ENCODE data around the gene MYO1H.
"Not testable (repeated sequence)": the region's sequence is repeated elsewhere in the genome, so short reads cannot be mapped to it uniquely, and the experiment has no call there.

The MYO1H gene

DNA sequence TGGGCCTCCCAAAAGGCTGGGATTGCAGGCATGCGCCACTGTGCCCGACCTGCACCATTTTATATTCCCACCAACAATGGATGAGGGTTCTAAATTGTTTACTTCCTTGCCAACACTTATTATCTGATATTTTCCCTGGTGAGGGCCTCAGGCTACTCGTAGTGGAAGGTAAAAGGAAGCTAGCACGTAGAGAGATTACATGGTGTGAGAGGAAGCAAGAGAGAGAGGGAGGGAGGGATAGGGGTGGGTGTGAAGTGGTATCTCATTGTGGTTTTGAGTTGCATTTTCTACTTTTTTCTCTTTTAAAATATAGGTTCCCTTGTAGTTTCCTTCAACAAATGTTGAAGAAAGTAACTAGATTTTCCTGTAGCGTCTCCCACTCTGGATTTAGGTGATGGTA is 30.9 kb downstream of the MYO1H start:
- no peaks in the 10 kb centered on the region for H3K36me3 Mint-ChIP-seq
- H3K4me1 Mint-ChIP-seq = no peaks in the 10 kb centered on the region
- H3K4me3 Mint-ChIP-seq = no peak overlapping the region
- H3K27ac Mint-ChIP-seq = no peak overlapping the region
- no peak for ATAC-seq
- peaks cover 38% of the 10 kb centered on the region for H3K27me3 Mint-ChIP-seq
- H3K9me3 Mint-ChIP-seq = no peaks in the 10 kb centered on the region

DNA sequence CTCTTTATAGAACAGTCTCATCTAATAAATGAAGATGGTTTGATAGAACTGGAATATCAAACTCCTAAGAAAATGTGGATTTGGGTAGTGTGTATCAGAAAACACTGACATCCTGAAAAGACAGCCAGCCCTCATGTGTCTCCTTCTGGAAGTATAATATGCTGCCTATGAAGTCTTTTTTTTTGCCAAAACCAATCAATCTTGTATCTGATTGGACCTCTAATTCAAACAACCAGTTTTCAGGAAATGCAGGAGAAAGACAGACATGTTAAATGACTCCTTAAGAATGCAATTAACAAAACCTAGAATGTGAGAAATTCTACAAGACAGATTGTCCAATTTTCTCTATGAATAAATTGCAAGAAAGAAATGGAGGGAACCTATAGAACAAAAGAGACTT is 34.3 kb downstream of the MYO1H start:
- Mint-ChIP-seq H3K27me3 (peaks cover 73% of the 10 kb centered on the region), H3K4me3 (no peak overlapping the region), H3K9me3 (no peaks in the 10 kb centered on the region), H3K27ac (no peak overlapping the region), H3K36me3 (no peaks in the 10 kb centered on the region), H3K4me1 (peaks cover 6% of the 10 kb centered on the region)
- ATAC-seq = no peak

DNA sequence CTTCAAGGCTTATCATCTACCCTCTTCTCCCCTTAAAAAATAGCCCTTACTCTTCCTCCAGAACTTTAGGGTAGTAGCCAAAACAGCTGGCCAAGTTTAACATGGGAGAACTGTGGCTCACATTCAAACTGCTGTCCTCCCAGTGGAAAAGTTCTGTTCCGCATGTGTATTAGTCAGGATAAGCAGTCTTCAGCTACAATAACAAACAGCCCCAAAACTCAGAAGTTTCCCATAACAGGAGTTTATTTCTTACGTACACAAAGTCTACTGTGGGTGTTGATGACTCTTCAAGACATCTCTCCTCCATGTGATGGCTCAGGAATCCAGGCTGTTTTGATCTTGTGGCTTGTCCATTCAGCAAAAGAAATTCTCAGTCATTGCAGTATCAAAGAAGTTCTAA is 35.5 kb downstream of the MYO1H start:
- Mint-ChIP-seq H3K27me3 (peaks cover 64% of the 10 kb centered on the region), H3K4me1 (peaks cover 6% of the 10 kb centered on the region), H3K9me3 (peaks cover 6% of the 10 kb centered on the region), H3K27ac (no peak overlapping the region), H3K4me3 (no peak overlapping the region), H3K36me3 (peaks cover 6% of the 10 kb centered on the region)
- ATAC-seq = no peak

DNA sequence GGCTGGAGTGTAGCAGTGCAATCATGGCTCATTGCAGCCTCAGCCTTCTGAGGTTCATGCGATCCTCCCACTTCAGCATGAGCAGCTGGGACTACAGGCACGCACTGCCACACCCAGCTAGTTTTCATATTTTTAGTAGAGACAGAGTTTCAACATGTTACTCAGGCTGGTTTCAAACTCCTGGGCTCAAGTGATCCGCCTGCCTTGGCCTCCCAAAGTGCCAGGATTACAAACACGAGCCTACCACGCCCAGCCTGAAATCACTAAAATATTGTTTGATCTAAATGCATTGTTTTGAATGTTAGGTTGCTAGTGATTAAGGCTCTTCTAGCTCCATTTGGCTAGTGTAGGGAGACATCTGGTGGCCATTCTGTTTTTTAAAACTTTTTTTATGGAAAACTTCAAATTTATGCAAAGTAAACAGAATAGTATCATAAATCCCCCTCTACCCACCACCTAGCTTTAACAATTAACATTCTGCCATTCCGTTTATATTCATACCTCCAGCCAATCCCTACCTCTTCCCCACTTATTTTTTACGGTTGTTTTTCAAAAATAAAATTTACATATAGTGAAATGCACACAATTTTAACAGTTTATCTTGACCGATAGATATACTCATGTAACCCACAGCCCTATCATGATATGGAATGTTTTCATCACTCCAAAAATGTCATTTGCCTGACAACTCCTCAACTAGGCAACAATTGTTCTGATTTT is 37.8 kb downstream of the MYO1H start:
- H3K4me1 Mint-ChIP-seq = peaks cover 6% of the 10 kb centered on the region
- no peak overlapping the region for H3K27ac Mint-ChIP-seq
- peaks cover 48% of the 10 kb centered on the region for H3K27me3 Mint-ChIP-seq
- H3K36me3 Mint-ChIP-seq = peaks cover 6% of the 10 kb centered on the region
- peaks cover 6% of the 10 kb centered on the region for H3K9me3 Mint-ChIP-seq
- no peak for ATAC-seq
- H3K4me3 Mint-ChIP-seq = no peak overlapping the region

DNA sequence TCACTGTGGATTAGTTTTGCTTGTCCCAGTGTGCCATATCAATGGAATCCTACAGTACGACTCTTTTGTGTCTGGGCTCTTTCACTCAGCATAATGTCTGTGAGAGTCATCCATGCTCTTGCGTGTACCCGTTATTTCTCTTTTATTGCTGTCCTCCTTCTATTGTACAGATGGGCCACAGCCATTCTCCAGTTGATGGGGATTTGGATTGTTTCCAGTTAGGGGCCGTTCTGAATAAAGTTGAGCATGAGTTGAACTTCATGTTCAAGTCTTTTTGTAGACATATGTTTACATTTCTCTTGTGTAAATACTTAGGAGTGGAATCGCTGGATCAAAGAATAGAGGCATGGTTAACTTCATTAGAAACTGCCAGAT is 38.3 kb downstream of the MYO1H start:
- Mint-ChIP-seq H3K27me3 (peaks cover 48% of the 10 kb centered on the region), H3K27ac (no peak overlapping the region), H3K4me1 (peaks cover 6% of the 10 kb centered on the region), H3K36me3 (peaks cover 6% of the 10 kb centered on the region), H3K9me3 (peaks cover 6% of the 10 kb centered on the region), H3K4me3 (no peak overlapping the region)
- no peak for ATAC-seq

DNA sequence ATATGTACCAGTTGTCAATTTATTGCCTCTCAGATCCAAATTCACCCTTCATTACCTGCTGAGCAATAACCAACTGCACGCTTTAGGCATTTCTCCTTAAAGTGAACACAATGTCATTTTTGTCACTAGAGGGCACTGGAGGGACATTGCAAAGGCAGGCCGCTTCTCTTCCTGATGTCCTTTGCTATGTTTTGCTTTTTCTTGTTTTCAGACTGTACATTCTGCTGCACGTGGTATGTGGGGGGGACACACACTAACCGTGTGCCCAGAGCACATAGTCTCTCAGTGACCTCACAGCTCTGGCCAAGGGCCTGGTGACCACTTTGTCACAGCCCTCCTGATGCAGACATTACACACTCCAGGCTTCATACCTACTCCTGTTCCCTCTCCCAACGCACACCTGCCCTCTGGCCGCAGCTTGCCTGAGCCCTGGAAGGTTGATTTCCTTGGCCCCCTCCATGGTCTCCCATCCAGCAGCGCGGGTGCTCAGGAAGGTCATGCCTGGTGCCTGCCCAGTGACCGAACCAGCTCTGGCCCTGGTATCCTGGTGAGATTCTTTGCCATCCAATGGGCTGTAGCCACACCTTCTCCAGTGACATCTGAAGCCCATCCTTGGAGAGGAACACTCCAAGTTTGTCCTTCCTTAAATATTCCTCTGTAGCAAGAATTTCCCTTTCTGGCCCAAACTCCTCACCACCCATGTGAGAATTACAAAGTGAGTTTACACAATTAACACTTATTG is 39.9 kb downstream of the MYO1H start:
- Mint-ChIP-seq H3K27ac (no peak overlapping the region), H3K4me1 (peaks cover 6% of the 10 kb centered on the region), H3K9me3 (peaks cover 6% of the 10 kb centered on the region), H3K36me3 (peaks cover 6% of the 10 kb centered on the region), H3K27me3 (peaks cover 57% of the 10 kb centered on the region), H3K4me3 (no peak overlapping the region)
- no peak for ATAC-seq

DNA sequence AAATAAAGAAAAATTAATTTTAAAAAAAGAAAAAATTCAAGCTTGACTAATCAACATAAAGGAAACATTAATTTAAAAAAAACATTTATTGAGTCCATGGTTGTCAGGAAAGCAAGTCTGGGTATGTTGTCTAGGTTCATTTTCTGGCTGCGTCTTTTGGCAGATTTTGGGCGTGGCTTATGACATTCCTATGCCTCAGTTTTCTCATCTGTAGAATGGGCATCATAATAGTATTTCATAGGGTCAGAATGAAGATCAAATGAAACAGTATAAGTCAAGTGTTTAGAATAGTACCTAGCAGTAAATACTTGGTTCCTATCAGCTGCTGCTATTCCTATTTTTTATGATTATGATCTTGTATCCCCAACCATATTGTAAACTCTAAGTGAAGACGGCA is 40.5 kb downstream of the MYO1H start:
- peaks cover 6% of the 10 kb centered on the region for H3K36me3 Mint-ChIP-seq
- ATAC-seq = no peak
- no peak overlapping the region for H3K27ac Mint-ChIP-seq
- peaks cover 57% of the 10 kb centered on the region for H3K27me3 Mint-ChIP-seq
- H3K9me3 Mint-ChIP-seq = peaks cover 6% of the 10 kb centered on the region
- no peak overlapping the region for H3K4me3 Mint-ChIP-seq
- peaks cover 6% of the 10 kb centered on the region for H3K4me1 Mint-ChIP-seq

DNA sequence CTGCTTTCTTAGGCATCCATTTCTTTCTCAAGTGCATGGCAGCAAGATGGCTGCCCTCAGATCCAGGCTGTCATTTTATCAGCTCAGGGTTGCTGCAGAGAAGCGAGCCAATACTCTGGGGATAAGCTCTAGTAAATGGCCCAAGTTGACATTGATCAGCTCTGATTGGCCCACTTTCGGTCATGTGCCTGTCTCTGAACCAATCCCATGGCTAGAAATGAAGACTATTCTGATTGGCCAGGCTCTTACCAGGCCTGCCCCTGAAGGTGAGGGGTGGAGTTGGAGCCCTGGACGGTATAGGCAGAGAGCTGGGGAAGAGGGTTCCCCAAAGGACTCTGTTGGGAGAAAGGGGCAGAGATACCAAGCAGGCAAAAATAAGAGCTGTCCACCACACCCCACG is 41.4 kb downstream of the MYO1H start:
- no peak overlapping the region for H3K4me3 Mint-ChIP-seq
- ATAC-seq = peak; percentile 16
- H3K27ac Mint-ChIP-seq = no peak overlapping the region
- peaks cover 55% of the 10 kb centered on the region for H3K27me3 Mint-ChIP-seq
- H3K4me1 Mint-ChIP-seq = peaks cover 6% of the 10 kb centered on the region
- H3K9me3 Mint-ChIP-seq = peaks cover 6% of the 10 kb centered on the region
- peaks cover 6% of the 10 kb centered on the region for H3K36me3 Mint-ChIP-seq

DNA sequence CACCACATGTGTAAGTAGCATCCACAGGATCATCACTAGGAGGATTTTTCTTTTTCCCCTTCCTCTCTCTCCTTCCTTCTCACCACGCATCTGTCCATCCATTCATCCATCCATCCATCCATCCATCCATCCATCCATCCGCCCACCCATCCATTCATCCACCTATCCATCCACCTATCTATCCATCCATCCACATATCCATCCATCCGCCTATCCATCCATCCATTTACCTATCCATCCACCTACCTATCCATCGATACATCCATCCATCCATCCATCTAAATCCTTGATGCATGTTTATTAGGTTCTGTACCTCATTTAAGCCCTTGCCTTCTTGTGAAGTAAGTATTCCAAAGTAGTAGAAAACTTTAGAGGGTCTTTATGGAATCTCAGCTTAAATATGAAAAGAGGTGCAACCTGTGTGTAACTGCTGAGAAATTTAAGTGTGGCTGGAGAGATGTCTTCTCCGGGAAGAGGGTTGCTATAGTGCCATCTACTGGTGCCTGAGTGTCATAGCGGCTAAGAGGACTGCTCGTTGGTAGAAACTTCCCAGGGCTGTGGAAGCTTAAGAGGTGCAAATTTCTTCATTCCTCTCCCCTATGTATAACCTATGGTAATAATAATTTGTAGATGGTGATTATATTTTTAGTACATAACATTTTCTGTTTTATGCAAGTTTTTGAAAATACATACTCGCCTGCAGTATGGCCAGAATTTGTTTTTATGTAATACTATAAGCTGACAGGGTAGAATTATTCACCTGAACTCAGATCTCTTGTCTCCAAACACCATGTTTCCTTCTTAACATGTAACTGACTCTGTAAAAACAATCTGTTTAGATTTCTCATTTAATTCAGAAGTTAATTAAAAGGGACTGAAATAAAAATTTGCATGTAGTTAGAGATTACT is 46.0 kb downstream of the MYO1H start:
- no peaks in the 10 kb centered on the region for H3K36me3 Mint-ChIP-seq
- no peak overlapping the region for H3K27ac Mint-ChIP-seq
- H3K9me3 Mint-ChIP-seq = no peaks in the 10 kb centered on the region
- no peaks in the 10 kb centered on the region for H3K4me1 Mint-ChIP-seq
- H3K27me3 Mint-ChIP-seq = peaks cover 32% of the 10 kb centered on the region
- H3K4me3 Mint-ChIP-seq = no peak overlapping the region
- ATAC-seq = no peak

DNA sequence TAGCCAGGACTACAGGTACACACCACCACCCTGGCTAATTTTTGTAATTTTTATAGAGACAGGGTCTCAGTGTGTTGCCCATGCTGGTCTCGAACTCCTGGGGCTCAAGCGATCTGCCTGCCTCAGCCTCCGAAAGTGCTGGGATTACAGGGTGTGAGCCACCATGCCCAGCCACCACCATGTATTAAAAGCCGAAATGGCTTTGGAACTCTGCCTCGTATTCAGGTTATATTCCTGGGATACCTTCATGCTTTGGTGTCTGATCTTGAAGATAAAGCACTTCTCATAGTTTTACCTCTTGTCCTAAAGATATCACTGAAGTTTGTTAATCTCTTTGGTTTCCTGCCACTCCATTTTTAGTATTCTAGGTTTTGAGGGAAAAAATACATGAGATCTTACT is 47.2 kb downstream of the MYO1H start:
- H3K27ac Mint-ChIP-seq = no peak overlapping the region

DNA sequence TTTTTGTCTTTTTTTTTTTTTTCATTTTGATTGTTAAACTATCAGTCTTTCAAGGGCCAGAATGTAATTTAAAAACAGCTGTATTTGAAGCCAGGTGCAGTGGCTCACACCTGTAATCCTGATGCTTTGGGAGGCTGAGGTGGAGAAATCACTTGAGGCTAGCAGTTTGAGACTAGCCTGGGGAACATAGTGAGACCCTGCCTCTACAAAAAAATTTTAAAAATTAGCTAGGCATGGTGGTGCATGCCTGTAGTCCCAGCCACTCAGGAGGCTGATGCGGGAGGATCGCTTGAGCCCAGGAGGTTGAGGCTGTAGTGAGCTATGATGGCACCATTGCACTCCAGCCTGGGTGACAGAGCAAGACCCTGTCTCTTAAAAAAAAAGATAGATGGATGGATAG is 57.1 kb downstream of the MYO1H start:
- H3K4me1 Mint-ChIP-seq, H3K27ac Mint-ChIP-seq, ATAC-seq, H3K36me3 Mint-ChIP-seq, H3K9me3 Mint-ChIP-seq, H3K4me3 Mint-ChIP-seq: not testable (repeated sequence)
- H3K27me3 Mint-ChIP-seq = peaks cover 16% of the 10 kb centered on the region

More for the DNA sequence above, 47.2 kb downstream of the MYO1H start:
- Mint-ChIP-seq H3K27me3 (peaks cover 32% of the 10 kb centered on the region), H3K4me3 (no peak overlapping the region), H3K36me3 (no peaks in the 10 kb centered on the region), H3K4me1 (no peaks in the 10 kb centered on the region), H3K9me3 (no peaks in the 10 kb centered on the region)
- no peak for ATAC-seq

DNA sequence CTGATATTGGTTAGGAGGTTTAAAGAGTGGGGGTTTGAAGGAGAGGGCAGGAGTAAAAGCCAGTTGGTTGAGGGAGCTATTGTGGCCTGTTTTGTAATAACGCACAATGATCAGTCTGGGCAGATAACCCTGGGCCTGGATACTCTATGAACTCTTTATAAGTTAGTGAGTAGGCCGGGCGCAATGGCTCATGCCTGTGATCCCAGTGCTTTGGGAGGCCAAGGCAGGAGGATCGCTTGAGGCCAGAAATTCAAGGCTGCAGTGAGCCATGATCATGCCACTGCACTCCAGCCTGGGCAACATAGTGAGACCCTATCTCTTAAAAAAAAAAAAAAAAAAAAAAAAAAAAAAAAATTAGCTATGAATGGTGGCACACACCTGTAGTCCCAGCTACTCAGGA is 58.4 kb downstream of the MYO1H start:
- H3K36me3 Mint-ChIP-seq, H3K27ac Mint-ChIP-seq, H3K9me3 Mint-ChIP-seq, H3K4me3 Mint-ChIP-seq, ATAC-seq, H3K4me1 Mint-ChIP-seq: not testable (repeated sequence)
- H3K27me3 Mint-ChIP-seq = peaks cover 16% of the 10 kb centered on the region

DNA sequence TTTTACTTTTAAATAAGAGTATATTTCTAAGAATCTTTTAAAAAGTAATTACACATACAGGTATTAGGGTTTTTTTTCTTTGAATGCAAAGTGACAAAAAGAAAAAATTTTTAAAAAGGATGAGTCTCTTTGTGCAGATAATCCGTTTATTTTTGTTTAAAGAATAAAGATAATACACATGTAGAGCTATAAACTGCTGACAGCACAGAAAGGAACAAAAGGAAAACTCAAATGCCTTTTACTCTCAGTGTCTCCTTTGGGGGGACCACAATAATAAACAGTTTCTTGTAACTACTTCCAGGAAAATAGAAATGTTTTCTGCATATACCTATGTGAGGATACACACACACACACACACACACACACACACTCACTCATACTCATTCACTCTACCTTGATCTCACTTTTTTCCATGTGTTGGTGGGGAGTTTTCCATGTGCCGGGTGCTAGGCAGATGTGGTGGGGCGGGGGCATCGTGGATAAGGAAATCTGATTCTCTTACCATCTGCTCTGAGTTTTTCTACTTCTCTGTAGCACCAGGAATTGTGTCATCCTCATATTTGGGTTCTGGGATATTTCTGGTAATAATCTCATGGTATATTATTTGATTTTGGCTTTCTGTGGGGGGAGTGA is 71.3 kb downstream of the MYO1H start:
- Mint-ChIP-seq H3K27me3 (peaks cover 37% of the 10 kb centered on the region), H3K4me1 (no peaks in the 10 kb centered on the region), H3K36me3 (no peaks in the 10 kb centered on the region), H3K9me3 (peaks cover 4% of the 10 kb centered on the region), H3K4me3 (no peak overlapping the region), H3K27ac (no peak overlapping the region)
- ATAC-seq = no peak

DNA sequence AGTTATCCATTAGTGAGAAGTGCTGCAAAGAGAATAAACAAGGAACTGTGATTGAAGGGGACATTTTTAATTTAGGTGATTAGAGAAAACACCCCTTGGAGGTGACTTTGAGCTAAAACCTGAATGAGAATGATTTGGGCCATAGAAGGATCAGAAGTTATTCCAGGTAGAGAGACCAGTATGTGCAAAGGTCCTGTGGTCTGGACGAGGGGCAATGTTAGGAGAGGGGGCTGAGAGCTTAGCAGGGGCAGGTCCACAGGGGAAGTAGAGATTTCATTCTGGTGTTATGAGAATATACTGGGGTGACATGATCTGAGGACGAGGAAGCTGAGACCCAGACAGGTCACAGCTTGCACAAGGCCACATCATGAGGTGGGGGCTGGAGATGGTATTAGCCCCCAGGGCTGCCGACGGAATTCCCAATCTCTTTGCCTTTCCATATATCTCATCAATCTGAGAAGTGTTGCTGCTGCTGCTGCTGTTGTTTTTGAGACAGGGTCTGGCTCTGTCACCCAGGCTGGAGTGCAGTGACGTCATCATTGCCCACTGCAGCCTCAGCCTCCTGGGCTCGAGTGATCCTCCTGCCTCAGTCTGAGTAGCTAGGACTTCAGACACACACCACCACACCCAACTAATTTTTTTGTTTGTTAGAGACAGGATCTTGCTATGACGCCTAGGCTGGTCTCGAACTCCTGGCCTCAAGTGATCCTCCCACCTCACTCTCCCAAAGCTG is 73.8 kb downstream of the MYO1H start:
- Mint-ChIP-seq H3K4me3 (no peak overlapping the region), H3K4me1 (no peaks in the 10 kb centered on the region), H3K27me3 (peaks cover 62% of the 10 kb centered on the region), H3K9me3 (peaks cover 4% of the 10 kb centered on the region), H3K27ac (no peak overlapping the region), H3K36me3 (no peaks in the 10 kb centered on the region)
- no peak for ATAC-seq

All from stimulated activated memory B cell treated with anti-CD40 and anti-IgM and Interleukin-4, amounts not matched to agents 10 μg/mL and 1 μg/mL and 100 μg/mL, for 72 hours (primary cell).